K562 (cell line): Measurements from ENCODE around the gene GULP1. TPM values are rescaled to one million over a fixed set of nuclear protein-coding genes. Genes with fewer than 3 reads are reported as not detected.

Source experiments
- ATAC-seq: fragments of 200-7000 bp; cut with Tn5 transposase; 3 replicates; pipeline ENCODE4 v1.9.1; 2020; ENCODE audit warnings: moderate library complexity
- BruUV-seq: library from RNA; stranded (reverse); fragments of 400-500 nt; replicated peaks from 2 replicates; lab custom pipeline; 2021; lab: Mats Ljungman, UMichigan
- CTCF ChIA-PET: fragments of 300-600 bp; formaldehyde crosslinking; extraction: SDS; loops from one replicate; lab custom pipeline; 2021; ENCODE audit warnings: low intra/inter-chr PET ratio; lab: Yijun Ruan, JAX
- POLR2A ChIA-PET: fragments of 300-600, 350-650 bp; sonication (Branson Sonifier 250); formaldehyde crosslinking; extraction: SDS; loops from one replicate; lab custom pipeline; 2021; ENCODE audit warnings: antibody characterized with exemption, inconsistent platforms; lab: Yijun Ruan, JAX
- DNase-seq, 4 experiments: peaks; one replicate each; pipeline versions ENCODE4 v3.0.0 to v3.0.0-alpha.2; 2011 to 2018; ENCODE audit warnings: low spot score in 3 of 4, mixed read lengths in 3 of 4; ENCODE audit errors: extremely low read depth in 1 of 4
- FAIRE-seq: peaks from 2 replicates; lab custom pipeline; 2011; peaks lifted over from hg19 to GRCh38; lab: Jason Lieb, UNC
- H2AFZ ChIP-seq: 2 replicates; pipeline ENCODE4 v1.6.0; 2011; ENCODE audit warnings: low read depth, low read length, control low read depth, inconsistent platforms
- H3K27ac ChIP-seq: fragments of 200-600 bp; 3 replicates; pipeline ENCODE4 v1.8.0; 2011; ENCODE audit warnings: low read depth, mild to moderate bottlenecking, control low read depth, inconsistent platforms, low read length, moderate library complexity, mixed read lengths; ENCODE audit errors: extremely low read depth
- H3K27me3 ChIP-seq, 2 experiments: fragments of 300-600 bp in 1 of 2; 2 replicates in 1 of 2; 3 replicates in 1 of 2; pipeline versions ENCODE4 v1.6.0 to v1.8.0; 2011; ENCODE audit warnings: inconsistent platforms in 2 of 2, low read length in 2 of 2, mild to moderate bottlenecking in 1 of 2, mixed read lengths in 1 of 2, moderate library complexity in 1 of 2; ENCODE audit not compliant: control insufficient read depth in 2 of 2, insufficient read depth in 2 of 2
- H3K36me3 ChIP-seq: fragments of 300-600 bp; 3 replicates; pipeline ENCODE4 v1.8.0; 2011; ENCODE audit warnings: mild to moderate bottlenecking, low read length, inconsistent platforms; ENCODE audit not compliant: control insufficient read depth, insufficient read depth
- H3K4me1 ChIP-seq, 2 experiments: fragments of 200-600 bp in 1 of 2; replicated peaks in 1 of 2; 2 replicates in 1 of 2; 3 replicates in 1 of 2; pipeline versions ENCODE4 v1.5.1 to v1.8.0; 2011; ENCODE audit warnings: inconsistent platforms in 2 of 2, low read length in 2 of 2, mild to moderate bottlenecking in 1 of 2, mixed read lengths in 1 of 2, moderate library complexity in 1 of 2; ENCODE audit not compliant: control insufficient read depth in 2 of 2, insufficient read depth in 2 of 2
- H3K4me2 ChIP-seq: 2 replicates; pipeline ENCODE4 v1.6.1; 2011; ENCODE audit warnings: low read length, control low read depth, inconsistent platforms, mixed read lengths; ENCODE audit not compliant: insufficient read depth
- H3K4me3 ChIP-seq: fragments of 200-600 bp; sonication (generic), shearing (Covaris generic); 2 replicates; pipeline ENCODE4 v1.5.1; 2016; ENCODE audit warnings: control low read depth, inconsistent platforms
- H3K79me2 ChIP-seq: fragments of 200-600 bp; 3 replicates; pipeline ENCODE4 v1.8.0; 2011; ENCODE audit warnings: low read length, inconsistent platforms; ENCODE audit not compliant: control insufficient read depth, insufficient read depth
- H3K9ac ChIP-seq, 2 experiments: 2 replicates each; pipeline versions ENCODE4 v1.6.0 to v1.6.1; 2011; ENCODE audit warnings: low read depth in 2 of 2, low read length in 2 of 2, control low read depth in 1 of 2, inconsistent platforms in 1 of 2, mild to moderate bottlenecking in 1 of 2, mixed read lengths in 1 of 2; ENCODE audit not compliant: insufficient read depth in 1 of 2
- H3K9me1 ChIP-seq: one replicate; pipeline ENCODE4 v1.6.0; 2011; ENCODE audit warnings: inconsistent platforms, mild to moderate bottlenecking, low read length, moderate library complexity; ENCODE audit not compliant: control insufficient read depth, insufficient read depth
- H3K9me3 ChIP-seq: replicated peaks from 2 replicates; pipeline ENCODE4 v1.5.1; 2011; ENCODE audit warnings: low read depth, low read length, inconsistent platforms; ENCODE audit not compliant: control insufficient read depth, insufficient read depth
- H4K20me1 ChIP-seq: replicated peaks from 2 replicates; pipeline ENCODE4 v1.6.1; 2011; ENCODE audit warnings: low read length, inconsistent platforms, mixed read lengths; ENCODE audit not compliant: control insufficient read depth, insufficient read depth
- CAMTA2 ChIP-seq: fragments of 250-450 bp; sonication (Bioruptor Pico); conservative IDR thresholded peaks from 2 replicates; pipeline ENCODE4 v1.5.1; 2022
- CREB3 ChIP-seq: fragments of 450-650 bp; conservative IDR thresholded peaks from 2 replicates; pipeline ENCODE4 v1.6.1; 2016; ENCODE audit warnings: missing genetic modification characterization, low read depth, mild to moderate bottlenecking, missing compliant biosample characterization, moderate library complexity
- CTCF ChIP-seq, 3 experiments: IDR thresholded peaks in 2 of 3; conservative IDR thresholded peaks in 1 of 3; 2 replicates each; pipeline ENCODE4 v1.5.1; 2011 to 2012; ENCODE audit warnings: low read length in 3 of 3, mild to moderate bottlenecking in 3 of 3, control low read depth in 2 of 3, improper control_type of control experiment in 1 of 3, inconsistent platforms in 1 of 3, low read depth in 1 of 3, mixed read lengths in 1 of 3, moderate library complexity in 1 of 3; ENCODE audit not compliant: insufficient read depth in 2 of 3
- GATA2 ChIP-seq: sonication (generic); formaldehyde crosslinking; IDR thresholded peaks from 2 replicates; pipeline ENCODE4 v1.4.0; 2020; ENCODE audit warnings: mild to moderate bottlenecking, missing genetic modification reagents
- HNRNPLL ChIP-seq: fragments of 200-400 bp; formaldehyde crosslinking; IDR thresholded peaks from 2 replicates; pipeline ENCODE4 v1.6.1; 2017; ENCODE audit warnings: low read length, low read depth, mild to moderate bottlenecking; ENCODE audit not compliant: poor library complexity, severe bottlenecking
- NKRF ChIP-seq: fragments of 450-650 bp; IDR thresholded peaks from 2 replicates; pipeline ENCODE4 v1.6.1; 2016; ENCODE audit warnings: borderline replicate concordance
- RAD21 ChIP-seq, 2 experiments: fragments of 250-450 bp in 1 of 2; fragments of 450-650 bp in 1 of 2; sonication (Bioruptor Pico) in 1 of 2; formaldehyde crosslinking in 1 of 2; IDR thresholded peaks in 1 of 2; conservative IDR thresholded peaks in 1 of 2; 2 replicates each; pipeline versions ENCODE4 v1.4.0 to v1.8.0; 2020 to 2022; ENCODE audit warnings: mild to moderate bottlenecking in 2 of 2, moderate library complexity in 1 of 2
- RFX7 ChIP-seq: fragments of 250-450 bp; sonication (Bioruptor Pico); IDR thresholded peaks from 2 replicates; pipeline ENCODE4 v1.5.1; 2021; ENCODE audit warnings: mild to moderate bottlenecking
- SLC30A9 ChIP-seq: fragments of 250-450 bp; sonication (Bioruptor Pico); IDR thresholded peaks from 2 replicates; pipeline ENCODE4 v1.8.0; 2022; ENCODE audit warnings: mild to moderate bottlenecking, moderate library complexity
- SMARCE1 ChIP-seq: fragments of 450-650 bp; IDR thresholded peaks from 2 replicates; pipeline ENCODE4 v1.7.1; 2016; ENCODE audit warnings: mild to moderate bottlenecking
- TAF7 ChIP-seq: fragments of 450-650 bp; IDR thresholded peaks from 2 replicates; pipeline ENCODE4 v1.6.1; 2016; ENCODE audit warnings: missing genetic modification characterization, missing compliant biosample characterization
- WGBS: fragments of 100-300 bp; shearing (Covaris generic); methylation state at CpG from one replicate; pipeline ENCODE4 v1.1.6; 2016; ENCODE audit warnings: low coverage, mixed read lengths; ENCODE audit not compliant: insufficient coverage; ENCODE audit errors: missing lambda C conversion rate; 5-methylcytosine and 5-hydroxymethylcytosine counted together
- in situ Hi-C: fragments of 300-500 bp; cut with MboI; formaldehyde crosslinking; loops from 4 replicates; pipeline ENCODE4 v1.15.0; 2018; ENCODE audit warnings: inconsistent platforms, mixed read lengths
- intact Hi-C: fragments of 100-400 bp; cut with micrococcal nuclease; formaldehyde crosslinking; loops from 2 replicates; pipeline ENCODE4 v1.14.2; 2022
- polyA plus RNA-seq, 8 experiments: library from polyadenylated mRNA; depleted of rRNA in 4 of 8; stranded (reverse) in 5 of 8; unstranded in 3 of 8; fragments of >200 nt; fragmentation: Nextera tagmentation in 2 of 8; fragmentation: Illumina TruSeq in 1 of 8; extraction: Ambion mirVana in 2 of 8; extraction: Trizol in 1 of 8; gene quantifications; 2 replicates each; pipeline versions ENCODE4 v1.2.1 to v1.2.3, GENCODE V29; 2011 to 2014; ENCODE audit warnings: inconsistent platforms in 1 of 8, missing spikeins in 1 of 8
- total RNA-seq, 7 experiments: library from RNA; depleted of rRNA in 6 of 7; stranded (reverse); fragments of >200 nt in 6 of 7; fragmentation: Illumina TruSeq in 2 of 7; extraction: Trizol in 2 of 7; gene quantifications; 2 replicates each; pipeline versions ENCODE4 v1.2.1 to v1.2.3, GENCODE V29; 2011 to 2021; ENCODE audit warnings: low replicate concordance in 1 of 7

Gene GULP1
- total and polyA plus RNA-seq, 9 of the 15 experiments (the other 6 are each of a cell fraction or from before 2014, with no cell fraction given) = 8.5 to 25.3 (median 19.5) TPM

- POLR2A ChIA-PET = no interaction called here
- Histone ChIP-seq H2AFZ (no peak overlapping the region), H3K79me2 (no peaks in the 10 kb centered on the region), H3K4me3 (no peak overlapping the region), H3K27ac (no peak overlapping the region), H3K36me3 (no peaks in the 10 kb centered on the region), H4K20me1 (no peaks in the 10 kb centered on the region), H3K9me1 (no peaks in the 10 kb centered on the region), H3K27me3 (no peaks in the 10 kb centered on the region), H3K4me1 (no peaks in the 10 kb centered on the region), H3K9me3 (no peaks in the 10 kb centered on the region; the same call in 1 of the 2 replicates), H3K9ac (no peak overlapping the region), H3K4me2 (no peak overlapping the region)
- 9% methylated on average over 2 of the region's 2 CpGs for WGBS
- TF ChIP-seq HNRNPLL (no peak), CAMTA2 (no peak), SLC30A9 (CRISPR knock-in tag) (no peak), GATA2 (no peak), CTCF (IDR thresholded peaks at IDR 0.05 in 2 of 3, conservative IDR thresholded peaks at IDR 0.05 in 1 of 3; ENCODE audit: insufficient read depth in 2 of 3, low read depth in 1 of 3, low read length in 3 of 3) (peak; percentile 33 to 66 (median 34); a peak in 5 of 6 replicates), CREB3 (tag) (no peak), TAF7 (tag) (no peak), NKRF (no peak), SMARCE1 (no peak), RFX7 (CRISPR knock-in tag) (no peak), RAD21 (CRISPR knock-in tag; conservative IDR thresholded peaks at IDR 0.05 in 1 of 2, IDR thresholded peaks at IDR 0.05 in 1 of 2) (peak; percentile 28 to 55; a peak in 2 of 4 replicates)
- peak; percentile 63; the same call in 1 of the 3 replicates for ATAC-seq
- no TSS peak for BruUV-seq
- DNase-seq = peak; percentile 13 to 46 (median 16)
- no peak for FAIRE-seq
- intact Hi-C loops (loop anchor here (2.0 to 10.0 kb wide), 5 partner anchors 450 to 888 kb away; partner anchors contain the start of gene COL3A1), in situ Hi-C loops (loop anchor here (25.0 kb wide), 1 partner anchor 937 kb away; no protein-coding TSS in a partner anchor)
- CTCF ChIA-PET = interaction anchor here (0.7 to 1.7 kb wide), 2 partner anchors 763 to 1137 kb away, joined by 3 to 5 read pairs; partner anchors contain the start of gene ASNSD1
Observed at GRCh38 chr2:188524519-188525113, 232.9 kb downstream of the GULP1 start.
